Choroid plexus epithelial cell (primary cell): ENCODE results near the gene CPT2.

Experiments used
- DNase-seq: peaks from one replicate; pipeline ENCODE4 v3.0.0-alpha.2; 2010; ENCODE audit warnings: low read depth
- H3K4me3 ChIP-seq: 2 replicates; pipeline ENCODE4 v1.5.1; 2011; ENCODE audit warnings: low read depth, mild to moderate bottlenecking, control low read depth, low read length, moderate library complexity
- TF ChIP-seq, protein P1 (sequence below): conservative IDR thresholded peaks from 2 replicates; pipeline ENCODE4 v1.5.1; 2011; ENCODE audit warnings: low read depth, mild to moderate bottlenecking, control low read depth, inconsistent platforms, low read length, moderate library complexity

CPT2 gene

DNA sequence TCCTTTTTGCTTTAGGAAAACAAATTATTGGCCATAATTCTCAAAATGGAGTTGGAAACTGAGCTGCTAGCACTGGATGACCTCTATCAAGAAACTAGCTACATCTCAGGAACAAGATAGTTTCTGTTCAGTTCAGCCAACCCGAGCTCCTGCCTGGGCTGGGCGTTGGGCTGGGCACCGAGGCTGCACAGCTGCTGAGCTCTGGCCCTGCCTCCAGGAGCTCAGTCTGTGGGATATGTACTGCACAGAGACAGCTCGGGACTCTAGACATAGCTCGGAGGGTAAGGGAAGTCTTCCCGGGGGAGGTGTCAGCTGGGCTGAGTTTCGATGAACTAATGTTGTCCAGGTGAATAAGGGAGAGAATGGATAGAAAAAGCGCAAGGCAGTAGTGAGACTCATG lies 29.7 kb upstream of the CPT2 start:
- no peak overlapping the region for H3K4me3 ChIP-seq
- DNase-seq, result no peak
- TF ChIP-seq, protein P1, sequence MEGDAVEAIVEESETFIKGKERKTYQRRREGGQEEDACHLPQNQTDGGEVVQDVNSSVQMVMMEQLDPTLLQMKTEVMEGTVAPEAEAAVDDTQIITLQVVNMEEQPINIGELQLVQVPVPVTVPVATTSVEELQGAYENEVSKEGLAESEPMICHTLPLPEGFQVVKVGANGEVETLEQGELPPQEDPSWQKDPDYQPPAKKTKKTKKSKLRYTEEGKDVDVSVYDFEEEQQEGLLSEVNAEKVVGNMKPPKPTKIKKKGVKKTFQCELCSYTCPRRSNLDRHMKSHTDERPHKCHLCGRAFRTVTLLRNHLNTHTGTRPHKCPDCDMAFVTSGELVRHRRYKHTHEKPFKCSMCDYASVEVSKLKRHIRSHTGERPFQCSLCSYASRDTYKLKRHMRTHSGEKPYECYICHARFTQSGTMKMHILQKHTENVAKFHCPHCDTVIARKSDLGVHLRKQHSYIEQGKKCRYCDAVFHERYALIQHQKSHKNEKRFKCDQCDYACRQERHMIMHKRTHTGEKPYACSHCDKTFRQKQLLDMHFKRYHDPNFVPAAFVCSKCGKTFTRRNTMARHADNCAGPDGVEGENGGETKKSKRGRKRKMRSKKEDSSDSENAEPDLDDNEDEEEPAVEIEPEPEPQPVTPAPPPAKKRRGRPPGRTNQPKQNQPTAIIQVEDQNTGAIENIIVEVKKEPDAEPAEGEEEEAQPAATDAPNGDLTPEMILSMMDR, result no peak

DNA sequence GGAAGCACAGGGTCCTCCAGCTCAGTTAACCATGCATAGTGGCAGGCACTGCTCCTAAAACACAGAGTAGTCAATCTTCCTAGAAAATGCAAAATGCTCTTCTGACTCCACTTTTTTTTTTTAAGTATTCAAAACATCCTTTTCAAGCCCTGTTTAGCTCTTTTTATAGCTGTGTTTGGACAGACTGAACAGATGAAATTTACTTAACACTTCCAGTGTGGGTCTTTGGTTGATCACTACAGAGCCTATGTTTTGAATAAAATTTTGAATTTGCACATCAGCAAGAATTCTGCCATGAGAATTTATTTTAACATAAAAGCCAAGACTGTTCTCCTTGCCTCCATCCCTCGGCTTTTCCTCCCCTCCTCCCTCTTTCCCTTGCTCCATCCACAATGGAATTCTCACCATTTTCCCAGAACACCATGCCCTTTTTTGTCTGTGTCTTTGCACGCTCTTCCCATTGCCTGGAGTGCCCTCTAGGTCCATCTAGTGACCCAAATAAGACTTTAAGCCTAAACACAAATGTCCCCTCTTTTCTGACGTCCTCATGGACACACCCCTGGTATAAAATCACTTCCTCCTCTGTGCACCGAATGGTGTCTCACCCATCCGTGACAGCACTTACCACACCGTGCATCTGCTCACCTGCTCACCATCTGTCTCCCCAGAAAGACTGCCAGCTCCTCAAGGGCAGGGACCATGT lies 24.0 kb upstream of the CPT2 start:
- TF ChIP-seq, protein P1, result peak; percentile 36
- DNase-seq, result peak; percentile 31
- no peak overlapping the region for H3K4me3 ChIP-seq

DNA sequence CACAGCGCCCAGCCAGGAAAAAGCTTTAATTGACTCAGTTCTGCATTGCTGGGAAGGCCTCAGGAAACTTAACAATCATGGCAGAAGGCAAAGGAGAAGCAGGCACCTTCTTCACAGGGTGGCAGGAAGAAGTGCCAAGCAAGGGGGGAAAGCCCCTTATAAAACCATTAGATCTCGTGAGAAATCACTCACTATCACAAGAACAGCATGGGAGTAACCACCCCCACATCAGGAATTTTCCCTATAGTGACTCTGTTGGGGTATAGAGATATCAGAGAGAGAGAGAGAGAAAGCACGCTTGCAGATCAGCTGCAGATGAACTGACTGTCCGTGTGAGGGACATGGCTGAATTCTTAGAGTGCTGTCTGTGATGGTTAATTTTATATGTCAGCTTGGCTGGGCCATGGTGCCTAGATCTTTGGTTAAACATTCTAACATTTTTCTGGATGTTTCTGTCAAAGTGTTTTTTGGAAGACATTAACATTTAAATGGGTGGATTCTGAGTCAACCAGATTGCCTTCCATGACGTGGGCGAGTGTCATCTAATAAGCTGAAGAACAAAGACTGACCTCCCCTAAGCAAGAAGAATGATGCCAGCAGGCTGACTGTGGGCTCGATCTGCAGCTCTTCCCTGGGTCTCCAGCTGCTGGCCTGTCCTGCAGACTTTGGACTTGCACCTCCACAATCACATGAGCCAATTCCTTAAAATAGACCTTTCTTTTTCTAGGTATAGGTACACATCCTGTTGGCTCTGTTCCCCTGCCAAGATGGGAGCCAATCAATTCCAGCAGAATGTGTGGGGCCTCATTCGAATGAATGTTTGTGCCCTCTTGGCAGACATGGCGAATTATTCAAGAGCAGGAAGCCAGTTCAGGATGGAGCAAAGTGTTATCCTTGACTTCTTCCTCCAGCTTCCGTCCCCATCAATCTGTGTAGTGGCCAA lies 21.4 kb upstream of the CPT2 start:
- no peak overlapping the region for H3K4me3 ChIP-seq
- TF ChIP-seq, protein P1, result no peak
- no peak for DNase-seq

DNA sequence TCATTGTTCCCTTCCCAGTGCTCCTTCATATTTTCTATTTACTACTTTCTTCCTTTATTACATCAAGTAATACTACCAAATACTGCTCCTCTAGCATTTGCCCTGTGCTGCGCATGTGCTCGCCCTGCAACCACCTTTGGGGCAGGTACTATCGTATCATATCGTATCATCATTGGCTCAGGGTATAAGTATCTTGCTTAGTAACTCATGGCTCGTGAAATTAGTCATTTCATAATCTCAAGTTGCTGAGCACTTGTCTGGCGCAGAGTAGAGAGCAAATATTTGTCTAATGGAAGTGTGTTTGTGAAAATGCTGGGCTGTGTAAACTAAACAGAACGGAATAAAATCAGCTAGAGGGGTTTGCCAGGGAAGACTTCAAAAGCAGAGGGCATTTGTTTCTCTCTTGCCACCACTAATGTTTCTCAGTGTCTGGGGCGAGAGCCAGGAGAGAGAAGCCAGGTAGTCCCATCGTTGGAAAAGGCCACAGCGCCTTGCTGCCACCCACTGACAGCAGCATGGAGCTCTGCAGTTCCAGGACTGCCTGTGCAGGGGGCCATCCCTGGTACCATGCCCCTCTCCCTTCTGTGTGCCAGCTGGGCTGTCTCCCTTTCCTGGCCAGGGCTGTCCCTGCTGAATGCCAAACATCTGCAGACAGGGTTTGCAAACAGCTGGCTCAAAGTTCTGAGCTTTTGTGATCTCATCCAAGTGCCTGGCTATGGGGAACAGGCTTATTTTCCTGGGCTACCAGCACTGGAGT lies 20.0 kb upstream of the CPT2 start:
- TF ChIP-seq, protein P1, result peak; percentile 41
- no peak overlapping the region for H3K4me3 ChIP-seq
- DNase-seq, result peak; percentile 41

DNA sequence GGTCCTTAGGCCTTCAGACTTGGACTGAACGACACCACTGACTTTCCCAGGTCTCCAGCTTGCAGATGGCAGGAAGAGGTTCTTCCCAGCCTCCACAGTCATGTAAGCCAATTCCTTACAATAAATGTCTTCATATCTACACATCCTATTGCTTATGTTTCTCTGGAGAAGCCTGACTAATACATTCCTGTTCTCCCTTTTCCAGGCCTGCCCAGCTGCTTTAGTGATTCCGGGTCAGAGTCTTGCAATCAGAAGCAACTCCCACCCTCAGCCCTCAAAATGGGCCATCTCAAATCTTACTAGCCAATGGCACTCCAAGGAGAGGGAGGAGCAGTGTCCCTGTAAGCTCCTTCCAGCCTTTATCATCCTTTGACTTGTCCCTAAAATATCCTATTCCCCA lies 16.4 kb upstream of the CPT2 start:
- H3K4me3 ChIP-seq, result no peak overlapping the region
- TF ChIP-seq, protein P1, result no peak
- DNase-seq, result no peak

DNA sequence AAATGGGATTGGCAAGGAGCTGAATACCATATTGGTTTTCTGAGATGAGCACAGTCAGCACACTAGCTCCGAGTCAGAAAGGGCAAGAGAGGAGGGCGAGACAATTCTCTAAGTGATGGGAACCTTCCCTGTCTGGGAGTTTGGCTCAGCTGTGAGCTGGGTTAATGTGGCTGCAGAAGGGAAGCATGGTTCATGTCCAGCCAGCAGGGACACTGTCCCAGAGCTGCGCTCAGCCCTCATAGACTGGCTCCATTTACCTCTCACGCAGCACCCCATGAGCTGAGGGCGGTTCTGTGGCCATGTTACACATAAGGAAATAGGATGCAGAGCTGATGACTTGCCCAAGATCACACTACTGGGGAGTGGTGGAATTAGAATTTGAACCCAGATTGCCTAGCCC lies 15.7 kb upstream of the CPT2 start:
- TF ChIP-seq, protein P1, result no peak
- no peak for DNase-seq
- no peak overlapping the region for H3K4me3 ChIP-seq
